HCT116 (cell line): ENCODE results near the gene SLC16A4.

Experiments used
- CBX3 ChIP-seq: IDR thresholded peaks from 2 replicates; pipeline ENCODE4 v1.6.1; 2012; ENCODE audit warnings: low read depth
- CEBPB ChIP-seq: IDR thresholded peaks from 2 replicates; pipeline ENCODE4 v1.6.1; 2012; ENCODE audit warnings: low read depth
- CTCF ChIP-seq, 3 experiments: fragments of 200-600 bp in 1 of 3; sonication (generic) in 1 of 3; IDR thresholded peaks in 2 of 3; conservative IDR thresholded peaks in 1 of 3; 2 replicates each; pipeline ENCODE4 v1.5.1; 2012 to 2017; ENCODE audit warnings: low read depth in 2 of 3, low read length in 2 of 3, antibody characterized with exemption in 1 of 3, borderline replicate concordance in 1 of 3, control low read depth in 1 of 3, mild to moderate bottlenecking in 1 of 3, mixed read lengths in 1 of 3, mixed run types in 1 of 3, moderate library complexity in 1 of 3; ENCODE audit not compliant: insufficient read depth in 1 of 3
- EGR1 ChIP-seq: IDR thresholded peaks from 2 replicates; pipeline ENCODE4 v1.6.1; 2012; ENCODE audit warnings: low read depth
- EZH2 ChIP-seq: fragments of 200-600 bp; sonication (generic); IDR thresholded peaks from 2 replicates; pipeline ENCODE4 v1.6.1; 2017; ENCODE audit warnings: antibody characterized with exemption, mixed run types
- EZH2phosphoT487 ChIP-seq: fragments of 200-600 bp; IDR thresholded peaks from 2 replicates; pipeline ENCODE4 v1.6.1; 2018; ENCODE audit warnings: antibody characterized with exemption, borderline replicate concordance
- JUND ChIP-seq: IDR thresholded peaks from 2 replicates; pipeline ENCODE4 v1.6.1; 2012
- POLR2A ChIP-seq: IDR thresholded peaks from 2 replicates; pipeline ENCODE4 v1.7.0; 2011; ENCODE audit warnings: borderline replicate concordance; ENCODE audit not compliant: insufficient read depth, insufficient read length; ENCODE audit errors: extremely low read depth
- POLR2AphosphoS5 ChIP-seq: IDR thresholded peaks from 2 replicates; pipeline ENCODE4 v1.6.1; 2011; ENCODE audit warnings: mild to moderate bottlenecking, low read depth, low read length, moderate library complexity
- RAD21 ChIP-seq: IDR thresholded peaks from 2 replicates; pipeline ENCODE4 v1.6.1; 2012; ENCODE audit warnings: low read depth, mild to moderate bottlenecking
- REST ChIP-seq: IDR thresholded peaks from 2 replicates; pipeline ENCODE4 v1.6.1; 2012; ENCODE audit warnings: low read depth
- TF ChIP-seq, protein P1 (sequence below): IDR thresholded peaks from 2 replicates; pipeline ENCODE4 v1.6.1; 2012

GRCh38 chr1:110418729-110419128 is 27.9 kb upstream of the SLC16A4 start:
- TF ChIP-seq POLR2A, result no peak
- no peak for TF ChIP-seq CBX3
- TF ChIP-seq CEBPB, result no peak
- no peak for TF ChIP-seq CTCF (IDR thresholded peaks at IDR 0.05 in 2 of 3, conservative IDR thresholded peaks at IDR 0.05 in 1 of 3; ENCODE audit: borderline replicate concordance in 1 of 3, insufficient read depth in 1 of 3, low read depth in 2 of 3, low read length in 2 of 3)
- TF ChIP-seq EGR1, result no peak
- no peak for TF ChIP-seq EZH2
- TF ChIP-seq EZH2phosphoT487, result no peak
- TF ChIP-seq POLR2AphosphoS5, result no peak
- TF ChIP-seq RAD21, result no peak
- no peak for TF ChIP-seq JUND
- TF ChIP-seq REST, result no peak
- TF ChIP-seq, protein P1, sequence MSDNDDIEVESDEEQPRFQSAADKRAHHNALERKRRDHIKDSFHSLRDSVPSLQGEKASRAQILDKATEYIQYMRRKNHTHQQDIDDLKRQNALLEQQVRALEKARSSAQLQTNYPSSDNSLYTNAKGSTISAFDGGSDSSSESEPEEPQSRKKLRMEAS, result no peak
